Activated CD8-positive, alpha-beta memory T cell treated with anti-CD3 and anti-CD28 coated beads, Interleukin-2, amount 50 U/mL, for 1 hour (primary cell): ENCODE measurements around the gene CD84.
"Not testable (repeated sequence)": the region's sequence is repeated elsewhere in the genome, so short reads cannot be mapped to it uniquely, and the experiment has no call there.

Source experiments
- DNase-seq: peaks from one replicate; pipeline ENCODE4 v3.0.0-alpha.2; 2020; ENCODE audit errors: extremely low read depth

Gene CD84

GRCh38 chr1:160579216-160579701, at the start of gene CD84:
TSS of gene CD84 (minus strand) at chr1:160579496. CDS start at chr1:160579437, 59 bp downstream.
- DNase-seq = no peak

- DNase-seq = no peak
These were observed 49.5 kb upstream of the CD84 start for GRCh38 chr1:160628799-160629263.

DNA sequence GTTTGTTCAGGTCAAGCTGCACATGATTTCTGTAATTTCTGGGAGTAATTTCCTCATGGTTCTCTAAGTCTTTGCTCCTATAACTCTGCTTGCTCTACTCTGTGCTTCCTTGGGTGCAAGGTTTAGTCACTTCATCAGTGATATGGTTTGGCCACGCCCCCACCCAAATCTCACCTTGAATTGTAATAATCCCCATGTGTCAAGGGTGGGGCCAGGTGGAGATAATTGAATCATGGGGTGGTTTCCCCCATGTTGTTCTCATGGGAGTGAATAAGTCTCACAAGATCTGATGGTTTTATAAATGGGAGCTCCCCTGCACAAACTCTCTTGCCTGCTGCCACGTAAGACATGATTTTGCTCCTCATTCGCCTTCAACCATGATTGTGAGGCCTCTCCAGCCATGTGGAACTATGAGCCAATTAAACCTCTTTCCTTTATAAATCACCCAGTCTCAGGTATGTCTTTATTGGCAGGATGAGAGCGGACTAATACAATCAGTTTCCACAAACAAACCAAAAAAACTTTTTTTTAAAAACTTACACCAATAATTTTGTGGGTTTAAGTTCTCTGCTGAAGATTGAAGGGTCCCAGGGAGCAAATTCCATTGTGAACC, 48.5 kb upstream of the CD84 start:
- not testable (repeated sequence) for DNase-seq

DNA sequence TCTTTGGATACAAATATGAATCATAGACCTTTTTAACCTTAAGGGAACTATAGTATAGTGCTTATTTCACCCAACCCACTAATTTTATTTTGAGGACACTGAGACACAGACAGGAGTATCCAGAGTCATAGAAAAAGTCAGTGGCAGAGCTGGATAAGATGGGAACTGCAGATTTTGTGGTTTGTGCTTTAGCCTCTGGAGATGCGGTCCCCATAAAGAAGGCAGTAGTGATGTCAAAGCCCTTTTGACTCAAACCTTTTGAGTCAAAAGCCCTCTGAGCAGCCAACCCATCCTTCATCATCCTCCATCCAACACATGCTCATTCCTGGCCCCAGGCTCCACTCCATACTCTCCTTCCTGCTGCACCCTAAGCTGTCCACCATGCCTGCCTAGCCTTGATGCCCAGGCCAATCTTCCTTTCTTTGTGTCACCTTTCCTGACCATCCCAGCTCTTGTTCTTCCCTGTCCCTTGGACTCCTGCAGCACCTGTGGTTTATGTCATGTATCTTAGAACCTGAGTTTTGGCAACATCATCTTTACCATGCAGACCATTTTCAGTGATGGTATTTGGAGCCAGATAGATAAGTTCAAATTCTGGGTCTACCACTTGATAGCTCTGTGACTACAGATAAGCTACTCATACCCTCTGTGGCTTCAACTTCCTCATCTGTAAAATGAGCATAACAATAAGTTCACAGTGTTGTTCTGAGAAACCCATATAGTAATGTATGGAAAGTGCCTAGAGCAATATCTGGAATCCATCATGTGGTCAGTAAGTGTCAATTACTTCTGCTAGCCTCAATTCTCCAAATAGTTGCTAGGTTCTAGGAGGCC, 47.4 kb upstream of the CD84 start:
- DNase-seq = no peak

- no peak for DNase-seq
These were observed 46.6 kb upstream of the CD84 start for GRCh38 chr1:160625725-160626498.

DNA sequence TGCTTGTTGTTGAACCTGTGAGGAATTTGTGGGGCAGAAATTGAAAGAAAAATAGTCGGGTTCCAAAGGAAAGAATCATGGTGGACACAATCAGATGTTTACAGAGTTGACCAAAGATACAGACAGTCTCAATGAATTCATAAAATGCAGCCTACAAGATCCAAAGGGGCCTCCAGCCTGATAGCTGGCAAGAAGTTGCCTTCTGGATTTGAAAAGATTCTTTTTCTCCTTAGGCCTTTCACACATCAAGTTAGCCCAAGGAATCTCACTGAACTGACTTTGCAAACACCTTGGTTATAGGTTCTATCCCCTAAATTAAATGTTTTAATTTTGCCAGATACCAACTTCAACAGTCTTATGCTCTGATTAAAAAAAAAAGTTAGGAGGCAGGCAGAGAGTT, 46.0 kb upstream of the CD84 start:
- DNase-seq = no peak

- no peak for DNase-seq
These were observed 45.2 kb upstream of the CD84 start for GRCh38 chr1:160624464-160624863.

GRCh38 chr1:160623862-160624261, 44.6 kb upstream of the CD84 start:
- no peak for DNase-seq

DNA sequence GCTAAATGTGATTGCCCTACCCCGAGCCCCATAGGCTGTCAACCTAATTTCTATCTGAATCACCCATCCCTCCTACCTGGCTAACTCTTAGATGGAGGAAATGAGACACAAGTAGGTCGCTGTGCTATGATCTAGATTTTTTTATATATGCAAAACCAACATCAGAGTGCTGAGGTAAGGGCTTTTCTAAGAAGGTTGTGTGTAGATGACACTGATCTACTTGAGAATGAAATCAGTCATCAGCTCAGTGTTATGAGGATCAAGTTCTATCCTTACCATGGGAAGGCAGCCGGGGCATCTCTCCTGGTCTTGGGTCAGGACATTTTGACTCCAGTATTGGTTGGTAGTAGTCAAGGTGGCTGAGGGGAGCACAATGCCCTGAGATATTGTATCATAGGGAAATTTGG, 43.9 kb upstream of the CD84 start:
- DNase-seq = no peak

DNA sequence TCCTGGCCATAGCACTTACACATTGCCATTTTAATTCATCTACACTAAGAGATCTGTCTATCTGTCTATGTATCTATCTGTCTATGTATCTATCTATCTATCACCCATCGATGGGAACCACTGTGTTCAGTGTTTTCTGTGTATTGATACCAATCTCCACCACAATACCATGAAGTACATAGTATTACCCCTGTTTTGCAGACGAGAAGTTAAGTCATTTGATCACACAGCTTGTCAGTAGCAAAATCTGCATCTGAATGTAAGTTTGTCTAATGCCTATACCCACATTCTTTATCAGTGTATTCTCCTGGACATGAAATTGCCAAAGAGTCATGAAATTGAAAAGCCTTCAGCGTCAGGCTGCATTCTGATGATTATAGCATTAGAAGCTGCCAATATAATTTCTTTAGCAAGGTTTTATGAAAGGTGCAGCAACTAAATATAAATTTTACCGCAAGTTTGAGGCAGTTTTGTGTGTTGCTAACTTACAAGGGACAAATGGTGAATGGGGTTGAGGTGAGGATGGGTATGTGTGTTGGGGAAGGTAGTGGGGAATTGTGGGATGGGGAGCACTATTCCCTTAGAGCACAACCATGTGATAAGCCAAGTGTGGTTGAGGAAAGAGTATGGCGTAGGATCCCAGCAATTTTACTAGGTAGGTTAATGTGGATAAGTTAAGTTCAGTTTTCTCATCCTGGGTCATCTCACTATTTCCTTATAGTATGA, 43.4 kb upstream of the CD84 start:
- no peak for DNase-seq

- no peak for DNase-seq
These were observed 42.5 kb upstream of the CD84 start for GRCh38 chr1:160621633-160622413.

DNA sequence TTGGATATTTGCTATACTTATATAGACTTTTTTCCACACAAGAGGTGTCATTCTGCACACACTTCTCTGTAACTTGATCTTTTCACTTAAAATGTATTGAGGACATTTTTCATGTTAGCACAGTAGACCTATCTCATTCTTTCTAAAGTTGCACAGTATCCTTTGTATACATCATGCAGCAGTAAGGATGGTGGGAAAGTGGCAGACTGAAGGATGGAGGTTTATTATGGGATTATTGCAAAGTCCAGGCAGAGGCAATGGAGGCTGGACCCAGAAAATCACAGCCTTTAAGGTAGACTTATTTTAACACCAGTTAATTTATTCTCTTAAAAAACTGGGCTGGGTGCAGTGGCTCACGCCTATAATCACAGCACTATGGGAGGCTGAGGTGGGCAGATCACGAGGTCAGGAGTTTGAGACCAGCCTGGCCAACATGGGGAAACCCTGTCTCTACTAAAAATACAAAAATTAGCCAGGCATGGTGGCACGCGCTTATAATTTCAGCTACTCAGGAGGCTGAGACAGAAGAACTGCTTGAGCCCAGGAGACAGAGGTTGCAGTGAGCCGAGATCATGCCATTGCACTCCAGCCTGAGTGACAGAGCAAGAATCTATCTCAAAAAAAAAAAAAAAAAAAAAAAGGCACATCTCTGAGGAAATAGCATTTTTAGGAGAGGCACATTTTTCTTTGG, 41.8 kb upstream of the CD84 start:
- no peak for DNase-seq

GRCh38 chr1:160619742-160620277, 40.5 kb upstream of the CD84 start:
- DNase-seq = no peak

DNA sequence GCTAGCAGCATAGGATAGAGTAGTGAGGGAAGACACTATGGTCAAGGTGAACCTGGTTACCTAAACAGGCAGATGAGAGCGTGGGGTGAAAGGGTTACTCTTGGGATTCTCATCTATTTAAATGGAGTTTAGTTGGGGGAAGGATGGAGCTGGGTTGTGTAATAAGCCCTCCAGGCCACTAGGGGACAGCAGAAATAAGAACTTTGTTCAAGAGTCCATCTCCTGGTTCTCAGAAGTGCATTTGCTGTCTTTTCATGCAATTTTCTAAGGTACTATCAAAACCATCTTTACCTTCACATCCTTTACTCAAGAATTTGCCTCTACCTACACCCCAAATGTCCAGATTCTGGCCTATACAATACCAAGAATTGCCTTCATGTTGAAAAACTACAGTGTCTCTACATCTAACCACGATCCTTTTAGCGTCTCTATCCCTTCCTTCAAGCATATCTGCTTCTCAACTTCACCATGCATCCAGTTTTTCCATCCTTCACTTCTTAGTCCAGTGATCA, 39.5 kb upstream of the CD84 start:
- DNase-seq = no peak

DNA sequence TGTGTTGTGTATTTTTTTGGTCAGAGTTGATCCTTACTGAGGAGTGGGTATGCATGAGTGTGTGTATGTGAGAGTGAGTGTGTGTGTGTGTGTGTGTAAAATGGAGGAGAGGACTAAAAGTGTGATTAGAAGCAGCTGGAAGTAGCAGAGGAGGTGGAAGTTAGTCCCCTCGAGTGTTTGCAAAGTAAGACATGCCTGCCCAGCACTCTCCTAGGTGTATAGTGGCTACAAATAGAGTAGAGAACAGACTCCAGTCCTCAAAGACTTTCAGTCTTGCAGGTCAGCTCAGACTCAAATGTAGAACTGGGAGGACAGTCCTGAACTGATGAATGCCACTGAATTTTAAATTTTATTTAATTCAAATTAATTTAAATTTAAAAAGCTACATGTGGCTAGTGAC, 39.0 kb upstream of the CD84 start:
- DNase-seq = no peak

- DNase-seq = no peak
These were observed 36.4 kb upstream of the CD84 start for GRCh38 chr1:160615660-160616059.

- no peak for DNase-seq
These were observed 35.1 kb upstream of the CD84 start for GRCh38 chr1:160614410-160614809.

DNA sequence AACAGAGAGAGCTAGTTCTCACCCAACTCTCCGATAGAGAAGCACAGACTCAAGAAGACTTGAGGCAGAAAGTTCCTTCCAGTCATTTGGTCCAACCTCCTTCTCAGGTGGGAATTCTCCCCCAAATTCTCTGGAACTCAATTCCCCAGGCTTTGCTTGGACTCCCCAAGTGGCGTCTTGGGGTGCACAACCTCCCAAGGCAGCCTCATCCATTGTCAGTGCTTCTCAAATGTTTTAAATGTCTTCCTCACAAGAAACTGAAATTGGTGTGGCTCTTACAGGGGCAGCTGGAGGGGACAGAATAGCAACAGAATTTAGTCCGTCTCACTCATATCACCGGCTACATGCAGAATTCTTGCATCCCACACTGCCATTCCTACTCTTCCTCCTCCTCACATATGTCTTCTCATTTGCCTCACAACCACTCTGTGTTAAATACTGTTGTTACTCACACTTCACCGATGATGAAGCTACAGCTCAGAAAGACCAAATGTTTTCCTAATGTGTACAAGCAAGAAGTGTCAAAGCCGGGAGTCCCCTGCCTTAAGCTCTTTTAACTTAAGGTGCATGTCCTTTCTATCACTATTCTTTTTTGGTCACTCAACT, 33.4 kb upstream of the CD84 start:
- DNase-seq = no peak

GRCh38 chr1:160610569-160611242, 31.4 kb upstream of the CD84 start:
- DNase-seq = no peak
